Measurements from ENCODE around the gene TACSTD2. TPM values are rescaled to one million over a fixed set of nuclear protein-coding genes. Genes with fewer than 3 reads are reported as not detected.

The TACSTD2 gene
- total RNA-seq, 1 experiment from 2014 or later = not detected

DNA sequence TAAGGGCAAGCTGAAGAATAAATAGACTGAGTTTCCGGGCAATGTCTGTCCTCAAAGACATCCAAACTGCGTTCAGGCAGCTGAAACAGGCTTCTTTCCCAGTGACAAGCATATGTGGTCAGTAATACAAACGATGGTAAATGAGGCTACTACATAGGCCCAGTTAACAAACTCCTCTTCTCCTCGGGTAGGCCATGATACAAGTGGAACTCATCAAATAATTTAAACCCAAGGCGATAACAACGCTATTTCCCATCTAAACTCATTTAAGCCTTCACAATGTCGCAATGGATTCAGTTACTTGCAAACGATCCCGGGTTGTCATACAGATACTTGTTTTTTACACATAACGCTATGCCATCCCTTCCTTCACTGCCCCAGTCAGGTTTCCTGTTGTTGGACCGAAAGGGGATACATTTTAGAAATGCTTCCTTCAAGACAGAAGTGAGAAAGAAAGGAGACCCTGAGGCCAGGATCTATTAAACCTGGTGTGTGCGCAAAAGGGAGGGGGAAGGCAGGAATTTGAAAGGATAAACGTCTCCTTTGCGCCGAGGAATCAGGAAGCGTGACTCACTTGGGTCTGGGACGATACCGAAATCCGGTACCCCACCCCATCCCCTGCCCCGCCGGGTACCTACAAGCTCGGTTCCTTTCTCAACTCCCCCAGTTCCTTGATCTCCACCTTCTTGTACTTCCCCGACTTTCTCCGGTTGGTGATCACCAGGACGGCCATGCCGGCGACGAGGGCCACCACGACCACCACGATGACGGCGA lies 1.3 kb downstream of the TACSTD2 start:
- no peaks in the 10 kb centered on the region for H3K9me2 ChIP-seq (replicated peaks; ENCODE audit: insufficient read depth, low read length)
- H3K9me3 ChIP-seq (ENCODE audit: low read length) = no peaks in the 10 kb centered on the region
- no peaks in the 10 kb centered on the region for H4K20me1 ChIP-seq (ENCODE audit: insufficient read depth, low read depth, low read length)
- no peak overlapping the region for H3K4me2 ChIP-seq (ENCODE audit: low read depth, low read length, poor library complexity, severe bottlenecking)
- H3K36me3 ChIP-seq (ENCODE audit: insufficient read depth, low read length) = no peaks in the 10 kb centered on the region
- no peaks in the 10 kb centered on the region for H3K4me1 ChIP-seq (ENCODE audit: low read length)
- H2AFZ ChIP-seq (ENCODE audit: low read length) = no peak overlapping the region
- H3K27ac ChIP-seq (ENCODE audit: low read length) = no peak overlapping the region
- H3K4me3 ChIP-seq (ENCODE audit: low read length) = no peak overlapping the region
- no peak overlapping the region for H3K9ac ChIP-seq (ENCODE audit: low read length)
- H3K27me3 ChIP-seq (ENCODE audit: low read length) = no peaks in the 10 kb centered on the region
- DNase-seq = no peak
- no peaks in the 10 kb centered on the region for H3K79me2 ChIP-seq (ENCODE audit: low read length)

DNA sequence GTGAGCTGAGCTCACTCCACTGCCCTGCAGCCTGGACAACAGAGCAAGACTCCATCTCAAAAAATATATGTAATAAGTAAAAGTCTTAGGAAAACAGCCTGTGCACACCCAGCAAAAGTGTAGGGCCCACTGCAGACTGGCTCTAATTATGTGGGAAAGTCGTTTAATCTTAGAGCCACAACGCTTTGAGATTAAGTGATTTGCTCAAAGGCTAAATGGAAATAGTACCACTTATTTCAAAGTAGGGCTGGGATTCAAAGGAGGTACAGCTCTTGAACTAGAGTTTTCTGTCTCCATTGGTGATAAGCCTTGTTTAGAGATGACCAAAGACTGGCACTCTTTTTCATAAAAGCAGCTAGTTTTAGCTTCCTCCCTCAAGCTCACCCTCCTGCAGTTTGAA lies 2.2 kb downstream of the TACSTD2 start:
- H2AFZ ChIP-seq (ENCODE audit: low read length) = no peak overlapping the region
- no peak for DNase-seq
- no peak overlapping the region for H3K9ac ChIP-seq (ENCODE audit: low read length)
- H3K36me3 ChIP-seq (ENCODE audit: insufficient read depth, low read length) = no peaks in the 10 kb centered on the region
- H3K4me3 ChIP-seq (ENCODE audit: low read length) = no peak overlapping the region
- no peaks in the 10 kb centered on the region for H3K27me3 ChIP-seq (ENCODE audit: low read length)
- H3K9me2 ChIP-seq (replicated peaks; ENCODE audit: insufficient read depth, low read length) = no peaks in the 10 kb centered on the region
- no peak overlapping the region for H3K27ac ChIP-seq (ENCODE audit: low read length)
- no peaks in the 10 kb centered on the region for H4K20me1 ChIP-seq (ENCODE audit: insufficient read depth, low read depth, low read length)
- no peak overlapping the region for H3K4me2 ChIP-seq (ENCODE audit: low read depth, low read length, poor library complexity, severe bottlenecking)
- no peaks in the 10 kb centered on the region for H3K79me2 ChIP-seq (ENCODE audit: low read length)
- no peaks in the 10 kb centered on the region for H3K9me3 ChIP-seq (ENCODE audit: low read length)
- H3K4me1 ChIP-seq (ENCODE audit: low read length) = no peaks in the 10 kb centered on the region

DNA sequence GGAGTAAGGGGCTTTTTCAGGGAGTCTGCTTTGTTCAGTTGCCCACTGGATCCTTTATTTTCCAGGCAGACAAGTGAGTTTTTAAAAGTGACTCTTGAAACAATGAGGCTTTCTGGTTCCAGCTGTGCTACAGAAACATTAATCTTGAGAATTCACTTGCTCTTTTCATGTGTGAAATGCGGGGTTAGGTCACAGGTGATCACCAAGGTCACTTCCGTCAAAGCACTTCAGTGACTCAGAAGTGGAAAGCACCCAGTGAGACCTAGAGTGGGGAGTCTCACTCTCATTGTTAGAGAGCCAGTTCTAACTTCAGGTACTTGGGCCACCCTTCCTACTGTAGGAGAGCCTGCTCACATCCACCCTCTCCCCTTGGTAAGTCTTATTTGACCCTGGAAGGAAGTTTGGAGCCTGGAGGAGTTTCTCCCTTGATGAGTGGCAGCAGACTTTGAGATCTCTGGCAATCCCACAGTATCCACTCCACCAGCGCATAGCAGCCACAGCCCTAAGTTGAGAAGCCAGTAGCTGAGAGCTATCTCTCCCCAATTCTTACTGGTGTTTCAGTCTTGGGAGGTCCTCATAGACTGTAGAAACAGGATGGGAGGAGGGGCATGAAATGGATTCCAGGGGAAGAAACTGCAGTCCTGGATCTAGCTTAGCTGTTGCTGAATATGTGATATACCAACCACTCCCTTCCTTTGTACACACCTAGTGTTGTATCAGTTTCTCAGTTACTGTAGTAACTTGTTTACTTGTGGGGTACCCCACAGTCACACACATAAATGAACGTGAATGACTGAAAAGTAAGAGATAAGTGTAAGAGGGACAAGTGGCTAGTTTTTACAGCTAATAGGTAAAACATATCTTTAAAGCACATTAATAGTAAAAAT lies 3.1 kb downstream of the TACSTD2 start:
- Histone ChIP-seq H3K4me1 (ENCODE audit: low read length) (no peaks in the 10 kb centered on the region), H3K9me3 (ENCODE audit: low read length) (no peaks in the 10 kb centered on the region), H3K4me2 (ENCODE audit: low read depth, low read length, poor library complexity, severe bottlenecking) (no peak overlapping the region), H3K9me2 (replicated peaks; ENCODE audit: insufficient read depth, low read length) (no peaks in the 10 kb centered on the region), H3K79me2 (ENCODE audit: low read length) (no peaks in the 10 kb centered on the region), H3K36me3 (ENCODE audit: insufficient read depth, low read length) (no peaks in the 10 kb centered on the region), H2AFZ (ENCODE audit: low read length) (no peak overlapping the region), H4K20me1 (ENCODE audit: insufficient read depth, low read depth, low read length) (no peaks in the 10 kb centered on the region), H3K27ac (ENCODE audit: low read length) (no peak overlapping the region), H3K9ac (ENCODE audit: low read length) (no peak overlapping the region), H3K27me3 (ENCODE audit: low read length) (no peaks in the 10 kb centered on the region), H3K4me3 (ENCODE audit: low read length) (no peak overlapping the region)
- DNase-seq = no peak

DNA sequence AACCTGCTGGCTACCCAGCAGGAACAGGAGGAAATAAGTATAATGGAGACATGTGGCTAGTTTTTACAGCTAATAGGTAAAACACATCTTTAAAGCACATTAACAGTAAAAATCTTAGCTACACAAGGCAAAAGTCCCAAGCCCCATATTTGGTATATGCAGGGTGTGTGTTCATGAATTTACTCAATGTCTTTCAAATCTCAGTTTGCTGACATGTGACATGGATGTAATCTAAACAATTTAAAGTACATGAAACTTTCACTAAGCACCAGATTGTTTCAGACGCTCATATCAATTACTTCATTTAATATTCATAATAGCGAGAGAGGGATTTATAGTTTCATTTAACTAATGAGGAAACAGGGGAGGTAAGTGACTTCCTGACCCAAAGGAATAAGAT lies 3.9 kb downstream of the TACSTD2 start:
- no peaks in the 10 kb centered on the region for H3K9me2 ChIP-seq (replicated peaks; ENCODE audit: insufficient read depth, low read length)
- no peak overlapping the region for H3K4me3 ChIP-seq (ENCODE audit: low read length)
- DNase-seq = no peak
- H3K9ac ChIP-seq (ENCODE audit: low read length) = no peak overlapping the region
- H3K27ac ChIP-seq (ENCODE audit: low read length) = no peak overlapping the region
- H3K9me3 ChIP-seq (ENCODE audit: low read length) = no peaks in the 10 kb centered on the region
- no peaks in the 10 kb centered on the region for H3K27me3 ChIP-seq (ENCODE audit: low read length)
- H3K36me3 ChIP-seq (ENCODE audit: insufficient read depth, low read length) = no peaks in the 10 kb centered on the region
- H3K4me1 ChIP-seq (ENCODE audit: low read length) = no peaks in the 10 kb centered on the region
- H2AFZ ChIP-seq (ENCODE audit: low read length) = no peak overlapping the region
- no peaks in the 10 kb centered on the region for H4K20me1 ChIP-seq (ENCODE audit: insufficient read depth, low read depth, low read length)
- H3K4me2 ChIP-seq (ENCODE audit: low read depth, low read length, poor library complexity, severe bottlenecking) = no peak overlapping the region
- no peaks in the 10 kb centered on the region for H3K79me2 ChIP-seq (ENCODE audit: low read length)

DNA sequence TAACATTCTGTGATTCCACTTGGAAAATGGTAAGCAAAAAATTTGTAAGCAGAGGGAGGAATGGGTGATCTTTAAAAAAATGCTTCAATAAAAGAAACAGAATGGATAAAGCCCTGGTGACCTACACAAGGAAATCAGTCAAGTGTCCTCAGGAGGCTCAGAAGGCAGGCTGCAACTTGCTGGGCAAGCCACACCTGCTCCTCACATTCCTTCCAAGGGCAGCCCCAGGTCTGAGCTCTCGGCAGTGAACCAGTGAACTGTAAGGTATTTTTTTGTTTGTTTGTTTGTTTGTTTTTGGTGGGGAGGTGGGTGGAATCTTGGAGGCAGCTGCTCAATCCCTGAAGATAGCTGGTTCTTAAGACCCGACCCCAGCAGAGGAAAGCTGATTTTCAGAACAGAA lies 4.4 kb downstream of the TACSTD2 start:
- no peak overlapping the region for H3K4me2 ChIP-seq (ENCODE audit: low read depth, low read length, poor library complexity, severe bottlenecking)
- H3K9me3 ChIP-seq (ENCODE audit: low read length) = no peaks in the 10 kb centered on the region
- H3K27ac ChIP-seq (ENCODE audit: low read length) = no peak overlapping the region
- no peaks in the 10 kb centered on the region for H4K20me1 ChIP-seq (ENCODE audit: insufficient read depth, low read depth, low read length)
- no peaks in the 10 kb centered on the region for H3K79me2 ChIP-seq (ENCODE audit: low read length)
- no peak overlapping the region for H3K4me3 ChIP-seq (ENCODE audit: low read length)
- H3K9me2 ChIP-seq (replicated peaks; ENCODE audit: insufficient read depth, low read length) = no peaks in the 10 kb centered on the region
- H3K4me1 ChIP-seq (ENCODE audit: low read length) = no peaks in the 10 kb centered on the region
- no peak overlapping the region for H3K9ac ChIP-seq (ENCODE audit: low read length)
- H3K36me3 ChIP-seq (ENCODE audit: insufficient read depth, low read length) = no peaks in the 10 kb centered on the region
- no peaks in the 10 kb centered on the region for H3K27me3 ChIP-seq (ENCODE audit: low read length)
- no peak for DNase-seq
- H2AFZ ChIP-seq (ENCODE audit: low read length) = no peak overlapping the region

DNA sequence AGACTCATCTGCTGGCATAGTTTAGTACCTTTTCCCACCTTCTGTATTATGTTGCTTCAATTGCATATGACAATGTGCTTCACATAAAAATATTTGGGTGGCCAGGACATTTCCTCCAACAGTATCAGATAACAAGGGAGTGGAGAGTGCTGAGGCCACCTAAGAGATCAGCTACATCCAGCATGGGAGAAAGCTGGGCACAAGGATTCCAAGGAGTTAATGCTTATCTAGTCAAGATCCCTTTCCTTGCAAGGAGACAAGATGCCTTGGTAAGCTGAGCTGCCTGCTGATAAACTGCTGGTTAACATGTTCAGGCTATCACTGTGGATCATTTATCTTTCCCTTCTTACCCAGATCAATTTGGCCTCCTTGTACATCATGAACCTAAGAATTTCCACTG lies 5.4 kb downstream of the TACSTD2 start:
- H3K36me3 ChIP-seq (ENCODE audit: insufficient read depth, low read length) = no peaks in the 10 kb centered on the region
- H4K20me1 ChIP-seq (ENCODE audit: insufficient read depth, low read depth, low read length) = no peaks in the 10 kb centered on the region
- no peaks in the 10 kb centered on the region for H3K79me2 ChIP-seq (ENCODE audit: low read length)
- H3K4me2 ChIP-seq (ENCODE audit: low read depth, low read length, poor library complexity, severe bottlenecking) = no peak overlapping the region
- no peak overlapping the region for H3K9ac ChIP-seq (ENCODE audit: low read length)
- no peaks in the 10 kb centered on the region for H3K9me3 ChIP-seq (ENCODE audit: low read length)
- DNase-seq = no peak
- no peak overlapping the region for H2AFZ ChIP-seq (ENCODE audit: low read length)
- H3K4me1 ChIP-seq (ENCODE audit: low read length) = no peaks in the 10 kb centered on the region
- no peak overlapping the region for H3K4me3 ChIP-seq (ENCODE audit: low read length)
- no peaks in the 10 kb centered on the region for H3K27me3 ChIP-seq (ENCODE audit: low read length)
- no peaks in the 10 kb centered on the region for H3K9me2 ChIP-seq (replicated peaks; ENCODE audit: insufficient read depth, low read length)
- no peak overlapping the region for H3K27ac ChIP-seq (ENCODE audit: low read length)

DNA sequence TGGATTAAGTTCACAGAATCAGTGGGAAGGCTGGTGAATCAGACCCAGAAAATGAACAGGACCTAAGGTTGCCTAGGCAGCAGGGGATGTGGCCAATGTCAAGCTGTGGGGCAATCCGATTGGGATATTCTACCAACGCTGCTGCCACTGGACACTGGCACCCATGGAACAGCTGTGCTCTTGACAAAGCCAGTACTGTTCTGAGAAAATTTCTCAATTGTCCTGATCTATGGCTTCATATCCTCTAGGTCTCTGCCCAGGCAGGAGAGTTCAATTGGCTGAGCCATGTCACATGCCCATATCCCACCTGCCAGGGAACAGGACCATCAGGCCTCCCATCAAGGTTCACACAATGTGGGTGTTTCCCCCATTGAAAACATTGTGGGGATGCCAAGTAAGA lies 6.2 kb downstream of the TACSTD2 start:
- DNase-seq = no peak
- H3K4me2 ChIP-seq (ENCODE audit: low read depth, low read length, poor library complexity, severe bottlenecking) = no peak overlapping the region
- no peaks in the 10 kb centered on the region for H3K36me3 ChIP-seq (ENCODE audit: insufficient read depth, low read length)

DNA sequence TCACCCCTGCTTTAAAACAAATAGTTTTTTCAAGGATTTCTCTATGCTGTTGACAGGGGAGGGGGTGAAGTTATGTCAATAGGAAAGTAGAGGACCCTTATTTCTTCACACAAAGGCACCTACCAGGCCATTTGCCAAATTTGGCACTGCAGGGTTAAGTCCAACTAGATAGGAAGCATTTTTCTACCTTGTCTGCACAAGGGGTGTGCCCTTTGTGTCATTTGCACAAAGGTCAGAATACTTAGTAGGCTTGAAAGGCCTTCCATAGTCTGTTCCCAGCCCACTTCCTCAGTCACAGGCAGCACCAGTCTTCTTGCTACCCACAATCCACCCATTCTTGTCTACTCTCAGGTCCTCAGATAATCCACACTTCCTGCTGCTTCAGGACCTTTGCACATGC lies 7.0 kb downstream of the TACSTD2 start:
- DNase-seq = no peak
- no peaks in the 10 kb centered on the region for H3K27me3 ChIP-seq (ENCODE audit: low read length)

More for the DNA sequence above, 6.2 kb downstream of the TACSTD2 start:
- no peak overlapping the region for H3K4me3 ChIP-seq (ENCODE audit: low read length)
- no peaks in the 10 kb centered on the region for H3K27me3 ChIP-seq (ENCODE audit: low read length)
- no peaks in the 10 kb centered on the region for H3K79me2 ChIP-seq (ENCODE audit: low read length)
- no peak overlapping the region for H3K27ac ChIP-seq (ENCODE audit: low read length)
- H3K9me2 ChIP-seq (replicated peaks; ENCODE audit: insufficient read depth, low read length) = no peaks in the 10 kb centered on the region
- no peaks in the 10 kb centered on the region for H3K9me3 ChIP-seq (ENCODE audit: low read length)
- no peaks in the 10 kb centered on the region; the same call in 1 of the 2 replicates for H3K4me1 ChIP-seq (ENCODE audit: low read length)
- H3K9ac ChIP-seq (ENCODE audit: low read length) = no peak overlapping the region
- no peak overlapping the region for H2AFZ ChIP-seq (ENCODE audit: low read length)
- no peaks in the 10 kb centered on the region for H4K20me1 ChIP-seq (ENCODE audit: insufficient read depth, low read depth, low read length)

More for the DNA sequence above, 7.0 kb downstream of the TACSTD2 start:
- Histone ChIP-seq H3K36me3 (ENCODE audit: insufficient read depth, low read length) (no peaks in the 10 kb centered on the region), H3K4me1 (ENCODE audit: low read length) (no peaks in the 10 kb centered on the region; the same call in 1 of the 2 replicates), H3K9me2 (replicated peaks; ENCODE audit: insufficient read depth, low read length) (no peaks in the 10 kb centered on the region), H3K27ac (ENCODE audit: low read length) (no peak overlapping the region), H4K20me1 (ENCODE audit: insufficient read depth, low read depth, low read length) (no peaks in the 10 kb centered on the region), H3K4me3 (ENCODE audit: low read length) (no peak overlapping the region), H3K4me2 (ENCODE audit: low read depth, low read length, poor library complexity, severe bottlenecking) (no peak overlapping the region), H3K79me2 (ENCODE audit: low read length) (no peaks in the 10 kb centered on the region), H3K9me3 (ENCODE audit: low read length) (no peaks in the 10 kb centered on the region), H2AFZ (ENCODE audit: low read length) (no peak overlapping the region), H3K9ac (ENCODE audit: low read length) (no peak overlapping the region)
